GM19239 (cell line): ENCODE data around the gene CSN2.
A peak's percentile ranks its signal among the peaks of the same experiment; 100 is the strongest.
"Not testable (repeated sequence)": the region's sequence is repeated elsewhere in the genome, so short reads cannot be mapped to it uniquely, and the experiment has no call there.

ENCODE experiments used
- DNase-seq: peaks from one replicate; pipeline ENCODE4 v3.0.0; 2011; ENCODE audit warnings: low spot score; ENCODE audit not compliant: insufficient read length
- FAIRE-seq: peaks from 2 replicates; lab custom pipeline; 2011; peaks lifted over from hg19 to GRCh38; lab: Jason Lieb, UNC

CSN2 gene

GRCh38 chr4:69965628-69966027, at the start of gene CSN2:
Gene CSN2 (minus strand): TSS chr4:69965728. CDS start chr4:69960995, 4,733 bp downstream.
- no peak for DNase-seq
- no peak for FAIRE-seq

DNA sequence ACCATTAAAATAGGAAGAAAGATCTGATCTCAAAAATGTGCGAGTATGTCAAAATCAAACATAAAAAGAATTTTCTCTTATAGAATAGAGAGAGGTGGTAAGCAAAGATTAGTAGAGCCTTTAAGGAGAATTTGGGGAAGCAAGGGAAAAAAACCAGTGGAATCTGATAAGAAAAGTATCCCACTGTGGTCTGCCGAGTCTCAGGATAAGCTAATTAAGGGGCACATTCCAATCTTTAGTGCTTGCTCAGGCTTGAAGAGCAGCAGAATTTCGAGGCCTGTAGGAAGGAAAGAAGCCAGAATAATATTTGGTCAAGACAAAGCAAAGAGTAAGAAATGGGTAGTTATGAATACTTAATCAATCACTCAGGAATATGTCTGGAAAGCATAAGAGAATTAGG, 43.2 kb upstream of the CSN2 start:
- DNase-seq (no peak), FAIRE-seq (no peak)

- FAIRE-seq (no peak), DNase-seq (no peak)
Measured at GRCh38 chr4:70002507-70002906, 37.0 kb upstream of the CSN2 start.

GRCh38 chr4:70000711-70001110, 35.2 kb upstream of the CSN2 start:
- FAIRE-seq = no peak
- DNase-seq = no peak

- FAIRE-seq = no peak
Measured at GRCh38 chr4:69999420-69999819, 33.9 kb upstream of the CSN2 start.

GRCh38 chr4:69995526-69996016, 30.0 kb upstream of the CSN2 start, which contains the start of gene STATH:
Gene STATH (plus strand): TSS chr4:69995966. CDS start chr4:69998438, 2,472 bp downstream.
- no peak for DNase-seq

More at GRCh38 chr4:69999420-69999819, 33.9 kb upstream of the CSN2 start:
- no peak for DNase-seq

GRCh38 chr4:69994782-69995181, 29.3 kb upstream of the CSN2 start:
- DNase-seq = no peak
- FAIRE-seq = no peak

More at GRCh38 chr4:69995526-69996016, 30.0 kb upstream of the CSN2 start, which contains the start of gene STATH:
- FAIRE-seq = no peak

- DNase-seq (no peak), FAIRE-seq (no peak)
Measured at GRCh38 chr4:69991016-69991415, 25.5 kb upstream of the CSN2 start.

- no peak for DNase-seq
- no peak for FAIRE-seq
Measured at GRCh38 chr4:69986663-69987062, 21.1 kb upstream of the CSN2 start.

- DNase-seq (no peak), FAIRE-seq (no peak)
Measured at GRCh38 chr4:69984030-69984443, 18.5 kb upstream of the CSN2 start.

DNA sequence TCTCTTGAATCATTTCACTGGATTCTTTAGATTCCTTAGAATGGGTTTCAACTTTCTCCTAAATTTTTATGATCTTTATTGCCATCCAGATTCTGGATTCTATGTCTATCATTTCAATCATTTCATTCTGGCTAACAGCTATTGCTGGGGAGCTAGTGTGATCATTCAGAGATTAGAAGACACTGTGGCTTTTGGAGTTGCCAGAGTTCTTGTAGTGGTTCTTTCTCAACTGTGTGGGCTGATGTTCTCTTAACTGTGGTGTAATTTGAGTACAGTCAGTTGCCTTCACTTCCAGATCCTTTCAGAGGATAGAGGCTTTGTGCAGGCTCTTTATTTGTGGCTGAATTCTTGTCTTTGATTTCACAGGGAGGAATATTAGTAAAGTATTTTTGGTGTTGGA, 12.1 kb upstream of the CSN2 start:
- DNase-seq (no peak), FAIRE-seq (no peak)

- no peak for FAIRE-seq
Measured at GRCh38 chr4:69974631-69975030, 9.1 kb upstream of the CSN2 start.

GRCh38 chr4:69970071-69970470, 4.5 kb upstream of the CSN2 start:
- no peak for DNase-seq
- no peak for FAIRE-seq

More at GRCh38 chr4:69974631-69975030, 9.1 kb upstream of the CSN2 start:
- DNase-seq = no peak

- FAIRE-seq = no peak
- DNase-seq = no peak
Measured at GRCh38 chr4:69957209-69957608, 8.3 kb downstream of the CSN2 start.

DNA sequence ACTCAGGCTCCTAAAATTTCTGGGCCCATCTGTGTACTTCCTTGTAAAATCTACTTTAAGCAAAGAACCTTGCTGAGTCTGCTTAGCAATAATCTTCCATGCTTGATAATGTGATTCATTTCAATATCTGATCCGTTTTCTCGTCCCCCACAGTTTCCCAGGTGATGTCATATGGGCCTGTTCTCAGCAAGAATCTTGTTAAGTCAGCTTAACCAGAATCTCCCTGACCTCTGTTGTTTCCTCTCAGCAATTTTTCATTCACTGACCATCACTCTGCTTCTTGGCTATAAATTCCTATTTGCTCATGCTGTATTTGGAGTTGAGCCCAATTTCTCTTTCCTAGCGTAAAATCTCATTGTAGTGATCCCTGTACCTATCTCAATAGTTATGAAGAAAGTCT, 13.9 kb downstream of the CSN2 start:
- DNase-seq = no peak
- no peak for FAIRE-seq

DNA sequence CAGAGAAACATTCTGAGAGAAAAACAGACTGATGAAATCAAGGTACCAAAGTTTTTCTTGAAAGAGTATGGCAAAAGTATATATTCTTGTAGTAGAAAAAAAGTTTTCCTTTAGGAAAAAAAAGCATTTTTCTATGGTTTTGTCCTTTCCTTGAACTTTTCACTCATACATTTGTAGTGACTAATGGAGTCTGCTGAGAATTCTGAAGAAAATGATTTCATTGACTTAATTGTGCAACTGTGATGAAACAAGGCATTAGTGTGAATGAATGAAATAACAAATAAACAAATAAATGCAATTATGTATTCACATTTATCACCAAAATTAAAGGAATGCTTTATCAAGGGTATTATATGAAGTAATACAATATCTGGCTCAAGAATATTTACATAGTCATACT, 29.0 kb downstream of the CSN2 start:
- FAIRE-seq (no peak), DNase-seq (no peak)

GRCh38 chr4:69934150-69934549, 31.4 kb downstream of the CSN2 start:
- no peak for FAIRE-seq
- DNase-seq = no peak

- no peak for FAIRE-seq
- DNase-seq = no peak
Measured at GRCh38 chr4:69930768-69931167, 34.8 kb downstream of the CSN2 start, which contains the start of gene CSN1S1. Gene CSN1S1 (plus strand): TSS chr4:69931068. CDS start chr4:69932556, 1,488 bp downstream.

DNA sequence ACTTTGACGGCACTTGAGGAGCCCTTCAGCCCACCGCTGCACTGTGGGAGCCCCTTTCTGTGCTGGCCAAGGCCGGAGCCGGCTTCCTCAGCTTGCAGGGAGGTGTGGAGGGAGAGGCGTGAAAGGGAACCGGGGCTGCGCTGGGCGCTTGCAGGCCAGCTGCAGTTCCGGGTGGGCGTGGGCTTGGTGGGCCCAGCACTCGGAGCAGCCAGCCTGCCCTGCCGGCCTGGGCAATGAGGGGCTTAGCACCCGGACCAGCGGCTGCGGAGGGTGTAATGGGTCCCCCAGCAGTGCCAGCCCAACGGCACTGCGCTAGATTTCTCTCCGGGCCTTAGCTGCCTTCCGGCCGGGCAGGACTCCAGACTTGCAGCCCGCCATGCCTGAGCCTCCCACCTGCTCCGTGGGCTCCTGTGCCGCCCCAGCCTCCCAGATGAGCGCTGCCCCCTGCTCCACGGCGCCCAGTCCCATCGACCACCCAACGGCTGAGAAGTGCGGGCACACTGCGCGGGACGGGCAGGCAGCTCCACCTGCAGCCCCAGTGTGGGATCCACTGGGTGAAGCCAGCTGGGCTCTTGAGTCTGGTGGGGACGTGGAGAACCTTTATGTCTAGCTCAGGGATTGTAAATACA, 41.6 kb downstream of the CSN2 start:
- not testable (repeated sequence) for DNase-seq, FAIRE-seq

GRCh38 chr4:69920874-69921273, 44.7 kb downstream of the CSN2 start:
- no peak for DNase-seq
- no peak for FAIRE-seq

DNA sequence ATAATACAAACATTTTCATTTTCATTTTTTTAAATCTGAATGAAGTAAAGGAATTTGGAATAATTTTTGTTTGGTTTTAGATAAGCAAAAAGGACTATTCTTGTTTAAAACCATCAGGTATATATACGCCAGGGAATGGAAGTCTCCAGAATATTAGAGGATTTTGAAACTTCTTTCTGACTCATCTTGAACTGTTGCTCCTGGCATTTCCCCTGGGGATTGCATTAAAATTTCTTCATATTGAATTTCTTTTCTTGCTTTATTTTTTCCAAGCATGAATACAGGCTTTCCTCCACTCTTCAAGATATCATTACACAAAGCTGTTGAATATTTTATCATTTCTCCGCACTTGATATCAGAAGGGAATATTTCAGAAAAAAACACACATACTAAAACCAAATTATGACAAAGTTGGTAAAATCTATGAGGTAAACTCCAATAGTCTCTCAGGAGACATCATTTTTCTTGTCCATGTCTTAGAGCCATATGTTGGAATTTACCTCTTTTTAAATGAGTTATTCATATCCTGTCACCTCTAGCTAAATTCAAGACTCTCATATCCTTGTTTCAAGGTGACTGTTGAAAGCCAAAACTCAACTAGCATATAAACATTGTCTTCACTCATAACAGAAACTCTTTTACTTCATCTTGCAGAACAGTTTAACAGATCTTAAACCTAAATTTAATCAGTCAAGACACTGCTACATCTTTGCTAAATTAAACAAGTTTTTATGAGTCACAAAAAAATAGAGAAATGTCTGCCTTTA, 55.3 kb downstream of the CSN2 start:
- FAIRE-seq (peak; percentile 81), DNase-seq (no peak)
